GM21825 (cell line): ENCODE results near the gene NCOA1.

Experiments used
- ATAC-seq: cut with Tn5 transposase; IDR thresholded peaks from one replicate; pipeline ENCODE4 v1.9.1; 2021; ENCODE audit warnings: mild to moderate bottlenecking, moderate library complexity; ENCODE audit not compliant: unreplicated experiment

NCOA1 gene

GRCh38 chr2:24501813-24502212 is 10.8 kb downstream of the NCOA1 start:
- no peak for ATAC-seq

- no peak for ATAC-seq
These were observed 14.7 kb downstream of the NCOA1 start for GRCh38 chr2:24505534-24506275.

GRCh38 chr2:24507549-24507948 is 16.5 kb downstream of the NCOA1 start:
- ATAC-seq, result no peak

DNA sequence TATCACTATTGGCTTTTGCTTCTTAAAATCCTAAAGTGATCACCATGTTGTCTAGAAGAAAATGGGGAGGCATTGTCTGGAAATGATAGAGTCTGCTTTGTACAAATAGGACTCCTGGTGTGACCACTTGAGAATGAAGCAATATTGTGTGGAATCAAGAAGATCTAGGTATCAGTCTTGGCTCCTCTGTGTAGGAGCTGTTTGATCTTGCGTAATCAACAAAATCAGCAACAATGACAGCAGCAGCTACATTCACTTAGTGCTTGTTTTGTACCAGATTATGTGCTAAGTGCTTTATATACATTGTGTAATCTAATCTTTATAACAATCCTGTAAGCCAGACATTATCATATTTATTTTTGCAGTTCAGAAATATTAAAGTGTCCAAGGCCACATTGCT is 17.8 kb downstream of the NCOA1 start:
- ATAC-seq, result peak; percentile 2

- peak; percentile 79 for ATAC-seq
These were observed 18.4 kb downstream of the NCOA1 start for GRCh38 chr2:24509425-24509824.

GRCh38 chr2:24509840-24510239 is 18.8 kb downstream of the NCOA1 start:
- no peak for ATAC-seq

GRCh38 chr2:24510771-24511170 is 19.7 kb downstream of the NCOA1 start:
- ATAC-seq, result no peak

GRCh38 chr2:24511198-24511597 is 20.1 kb downstream of the NCOA1 start:
- no peak for ATAC-seq

- no peak for ATAC-seq
These were observed 20.8 kb downstream of the NCOA1 start for GRCh38 chr2:24511894-24512293.

- ATAC-seq, result no peak
These were observed 21.4 kb downstream of the NCOA1 start for GRCh38 chr2:24512404-24512803.

- no peak for ATAC-seq
These were observed 21.8 kb downstream of the NCOA1 start for GRCh38 chr2:24512831-24513230.

GRCh38 chr2:24513281-24514071 is 22.4 kb downstream of the NCOA1 start:
- no peak for ATAC-seq

DNA sequence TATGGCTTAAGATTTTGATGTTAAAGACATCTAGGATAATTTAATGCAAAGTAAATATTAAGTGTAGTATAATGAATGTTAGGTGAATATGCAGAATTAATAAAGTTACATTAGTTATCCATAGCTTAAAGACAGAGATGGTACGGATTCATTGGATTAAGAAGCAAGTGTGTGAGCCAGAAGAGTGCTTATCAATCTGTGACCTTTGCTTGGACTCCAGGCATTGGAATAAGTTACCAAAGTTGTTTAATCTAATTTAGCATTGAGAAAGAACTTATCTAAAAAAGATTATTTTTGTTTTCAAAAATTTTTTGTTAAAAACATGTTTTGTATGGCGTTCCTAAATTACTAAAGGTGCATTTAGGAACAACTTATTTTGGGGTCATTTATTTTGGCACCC is 23.8 kb downstream of the NCOA1 start:
- no peak for ATAC-seq

- ATAC-seq, result no peak
These were observed 24.3 kb downstream of the NCOA1 start for GRCh38 chr2:24515335-24515734.

DNA sequence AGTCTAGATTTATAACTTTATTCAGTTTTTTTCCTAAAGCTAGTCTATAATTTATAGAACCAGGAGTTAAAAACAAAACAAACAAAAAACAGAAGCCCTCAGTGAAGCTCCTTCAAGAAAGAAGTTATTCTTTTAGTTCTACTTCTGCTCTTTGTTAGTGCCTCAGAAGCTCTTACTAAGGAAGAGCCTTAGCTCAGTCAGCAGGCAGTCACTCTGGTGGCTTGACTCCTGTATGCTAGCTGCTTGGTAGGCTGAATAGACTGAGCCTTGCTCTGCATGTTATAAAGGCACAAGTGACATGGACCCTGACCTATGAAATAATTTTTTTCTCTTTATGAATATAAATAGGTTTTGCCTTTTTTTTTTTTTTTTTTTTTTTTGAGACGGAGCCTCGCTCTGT is 24.8 kb downstream of the NCOA1 start:
- ATAC-seq, result no peak

DNA sequence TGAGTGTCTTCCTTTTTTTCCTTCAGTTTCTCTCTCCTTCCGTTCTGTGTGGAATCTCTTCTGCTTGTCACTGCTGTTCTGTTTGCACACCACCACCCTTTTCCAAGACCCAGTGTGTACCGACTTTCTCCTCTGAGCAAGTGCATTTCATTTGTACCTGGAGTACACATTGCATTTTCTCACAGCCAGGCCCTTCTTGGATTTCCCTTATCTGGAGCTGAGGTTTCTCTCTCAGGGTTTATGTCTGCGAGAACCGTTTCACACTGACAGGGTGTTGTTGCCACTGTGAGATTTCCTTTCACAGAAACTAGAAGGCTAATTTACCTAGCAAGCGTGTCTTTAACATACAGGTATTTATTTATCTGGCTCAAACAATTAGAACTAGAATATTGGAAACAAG is 26.2 kb downstream of the NCOA1 start:
- no peak for ATAC-seq

DNA sequence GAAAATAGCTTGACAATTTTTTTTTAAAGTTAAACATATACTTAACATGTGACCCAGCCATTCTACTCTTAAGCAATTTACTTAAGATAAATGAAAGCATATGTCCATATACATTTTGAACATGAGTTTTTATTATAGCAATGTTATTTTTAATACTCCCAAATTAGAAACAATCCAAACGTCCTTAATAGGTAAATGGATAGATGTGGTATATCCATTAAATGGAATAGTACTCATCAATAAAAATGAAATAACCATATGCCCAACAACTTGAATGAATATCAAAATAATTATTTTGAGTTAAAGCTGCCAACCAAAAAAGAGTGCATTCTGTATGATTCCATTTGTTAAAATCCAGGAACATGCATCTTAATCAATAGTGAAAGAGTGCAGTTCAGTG is 29.1 kb downstream of the NCOA1 start:
- ATAC-seq, result no peak

- no peak for ATAC-seq
These were observed 30.3 kb downstream of the NCOA1 start for GRCh38 chr2:24521162-24521857.

DNA sequence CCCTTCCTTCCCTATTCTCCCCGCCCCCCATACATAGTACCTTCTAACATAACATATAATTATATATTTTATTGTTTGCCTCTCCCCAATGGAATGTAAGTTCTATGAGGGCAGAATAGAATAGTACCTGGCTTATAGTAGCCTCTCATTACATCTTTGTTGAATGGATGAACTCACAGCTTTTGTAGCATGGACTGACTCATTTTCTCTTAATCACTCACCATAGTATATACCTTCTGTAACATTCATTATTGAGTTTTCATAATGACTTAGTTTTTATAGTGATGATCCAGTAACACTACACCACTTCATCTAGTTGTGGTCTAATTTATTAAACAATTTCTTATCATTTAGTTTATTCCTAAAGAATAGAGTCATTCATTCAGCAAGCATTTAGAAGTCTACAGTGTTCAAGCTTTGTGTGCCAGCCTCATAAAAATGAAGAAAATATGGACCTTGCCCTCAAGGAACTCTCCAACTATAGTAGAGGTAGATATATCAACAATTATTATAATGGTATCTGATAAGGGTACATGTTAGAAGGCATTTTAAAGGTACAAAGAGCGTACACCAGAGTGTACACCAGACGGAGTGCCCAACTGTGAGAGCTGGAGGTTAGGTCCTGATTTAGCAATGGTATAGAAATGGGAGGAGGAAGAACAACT is 31.1 kb downstream of the NCOA1 start:
- ATAC-seq, result no peak

DNA sequence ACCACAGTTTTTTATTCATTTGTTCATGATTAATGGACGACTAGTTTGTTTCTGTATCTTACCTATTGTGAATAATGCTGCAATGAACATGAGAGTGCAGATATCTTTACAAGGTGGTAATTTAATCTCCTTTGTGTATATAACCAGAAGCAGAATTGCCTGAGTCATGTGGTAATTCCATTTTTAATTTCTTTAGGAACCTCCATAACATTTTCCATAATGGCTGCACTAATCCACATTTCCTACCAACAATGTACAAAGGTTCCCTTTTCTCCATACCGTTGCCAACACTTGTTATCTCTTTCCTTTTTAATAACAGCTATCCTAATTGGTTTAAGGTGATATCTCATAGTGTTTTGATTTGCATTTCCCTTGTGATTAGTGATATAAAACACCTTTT is 36.5 kb downstream of the NCOA1 start:
- ATAC-seq, result no peak

DNA sequence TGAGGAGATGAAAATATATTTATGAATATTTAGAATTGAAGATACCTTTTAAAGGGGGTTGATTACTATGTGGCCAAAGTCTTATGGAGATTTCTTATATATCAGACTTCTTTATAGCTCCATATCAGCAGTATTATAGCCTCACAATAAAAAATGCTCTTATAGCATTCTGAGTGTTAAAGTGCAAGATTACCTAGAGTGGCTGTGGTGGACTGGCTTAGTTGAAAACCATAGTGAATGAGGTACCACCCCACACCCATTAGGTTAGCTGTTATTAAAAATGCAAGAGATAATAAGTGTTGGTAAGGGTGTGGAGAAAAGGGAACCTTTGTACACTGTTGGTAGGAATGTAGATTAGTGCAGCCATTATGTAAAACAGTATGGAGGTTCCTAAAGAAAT is 39.7 kb downstream of the NCOA1 start:
- no peak for ATAC-seq
